HFFc6 (cell line): ENCODE results near the gene SRGAP3. TPM values are rescaled to one million over a fixed set of nuclear protein-coding genes. Genes with fewer than 3 reads are reported as not detected.

Source experiments
- DNase-seq: peaks from one replicate; pipeline ENCODE4 v3.0.0-alpha.2; 2018
- H3K27ac Mint-ChIP-seq: 2 replicates; pipeline ENCODE4 v1.8.0; 2020; ENCODE audit warnings: mild to moderate bottlenecking, mixed read lengths
- H3K27me3 Mint-ChIP-seq: 2 replicates; pipeline ENCODE4 v1.8.0; 2021; ENCODE audit warnings: mild to moderate bottlenecking, moderate library complexity, mixed read lengths; ENCODE audit not compliant: insufficient read depth
- H3K36me3 Mint-ChIP-seq: 2 replicates; pipeline ENCODE4 v1.8.0; 2021; ENCODE audit warnings: low read depth, mixed read lengths
- H3K4me1 Mint-ChIP-seq: 2 replicates; pipeline ENCODE4 v1.8.0; 2020; ENCODE audit warnings: low read depth, mixed read lengths
- H3K4me3 Mint-ChIP-seq: 2 replicates; pipeline ENCODE4 v1.8.0; 2020; ENCODE audit warnings: mild to moderate bottlenecking, moderate library complexity, mixed read lengths
- H3K9me3 Mint-ChIP-seq: 2 replicates; pipeline ENCODE4 v1.8.0; 2020; ENCODE audit warnings: mild to moderate bottlenecking, mixed read lengths
- total RNA-seq, 6 experiments: library from RNA; stranded (reverse); fragmentation: NEBNext Ultra II Directional; extraction: Animal tissue kit (Norgen Biotek cat#: 25700); gene quantifications; 2 replicates in 1 of 6; 3 replicates in 5 of 6; pipeline ENCODE4 v1.2.3, GENCODE V29; 2021
- TF ChIP-seq, protein P1 (sequence below): fragments of 200-600 bp; sonication (generic); IDR thresholded peaks from 2 replicates; pipeline ENCODE4 v1.5.0; 2021; ENCODE audit warnings: antibody characterized with exemption, mild to moderate bottlenecking

SRGAP3 gene
- total RNA-seq, 6 experiments from 2014 or later = 0.23 to 0.92 (median 0.77) TPM

DNA sequence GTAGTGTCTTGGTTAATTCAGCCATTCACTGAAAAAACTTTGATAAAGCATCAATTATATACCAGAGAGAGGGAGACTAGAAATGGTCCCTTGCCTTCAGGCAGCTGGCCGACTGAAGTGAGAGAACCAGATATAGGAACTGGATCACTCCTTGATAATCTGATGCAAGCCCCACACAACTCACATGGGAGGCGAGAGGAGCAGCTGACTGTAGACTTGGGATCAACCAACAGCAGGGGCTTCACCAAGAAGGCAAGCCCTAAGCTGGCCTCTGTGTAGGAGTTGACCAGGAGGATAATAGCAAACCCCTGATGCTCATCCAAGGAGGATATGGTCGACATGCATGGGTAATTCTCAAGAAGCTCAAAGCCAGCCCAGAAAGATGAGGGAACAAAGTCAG, 133.1 kb downstream of the SRGAP3 start:
- DNase-seq = no peak
- TF ChIP-seq, protein P1, sequence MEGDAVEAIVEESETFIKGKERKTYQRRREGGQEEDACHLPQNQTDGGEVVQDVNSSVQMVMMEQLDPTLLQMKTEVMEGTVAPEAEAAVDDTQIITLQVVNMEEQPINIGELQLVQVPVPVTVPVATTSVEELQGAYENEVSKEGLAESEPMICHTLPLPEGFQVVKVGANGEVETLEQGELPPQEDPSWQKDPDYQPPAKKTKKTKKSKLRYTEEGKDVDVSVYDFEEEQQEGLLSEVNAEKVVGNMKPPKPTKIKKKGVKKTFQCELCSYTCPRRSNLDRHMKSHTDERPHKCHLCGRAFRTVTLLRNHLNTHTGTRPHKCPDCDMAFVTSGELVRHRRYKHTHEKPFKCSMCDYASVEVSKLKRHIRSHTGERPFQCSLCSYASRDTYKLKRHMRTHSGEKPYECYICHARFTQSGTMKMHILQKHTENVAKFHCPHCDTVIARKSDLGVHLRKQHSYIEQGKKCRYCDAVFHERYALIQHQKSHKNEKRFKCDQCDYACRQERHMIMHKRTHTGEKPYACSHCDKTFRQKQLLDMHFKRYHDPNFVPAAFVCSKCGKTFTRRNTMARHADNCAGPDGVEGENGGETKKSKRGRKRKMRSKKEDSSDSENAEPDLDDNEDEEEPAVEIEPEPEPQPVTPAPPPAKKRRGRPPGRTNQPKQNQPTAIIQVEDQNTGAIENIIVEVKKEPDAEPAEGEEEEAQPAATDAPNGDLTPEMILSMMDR = no peak
- Mint-ChIP-seq H3K27me3 (peaks cover 51% of the 10 kb centered on the region), H3K4me3 (no peak overlapping the region), H3K4me1 (no peaks in the 10 kb centered on the region), H3K27ac (no peak overlapping the region), H3K9me3 (no peaks in the 10 kb centered on the region), H3K36me3 (no peaks in the 10 kb centered on the region)

DNA sequence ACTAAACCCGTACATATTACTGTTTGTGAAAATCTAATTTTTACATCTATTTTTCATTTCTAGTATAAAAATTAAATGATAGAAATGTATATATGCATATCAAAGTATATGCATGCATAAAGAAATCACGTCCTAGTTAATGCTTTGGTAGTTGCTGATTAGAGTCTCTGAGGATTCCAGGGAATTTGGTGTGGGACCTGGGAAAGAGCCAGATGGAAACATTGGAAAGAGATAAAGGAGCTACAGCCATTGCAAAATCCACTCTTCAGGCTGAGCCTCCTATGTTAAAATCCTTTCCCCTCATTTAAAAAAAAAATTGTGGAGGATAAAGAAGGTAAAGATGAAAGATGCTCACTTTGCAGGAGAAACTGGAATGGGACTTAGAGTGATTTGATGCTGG, 134.1 kb downstream of the SRGAP3 start:
- no peaks in the 10 kb centered on the region for H3K36me3 Mint-ChIP-seq
- DNase-seq = no peak
- no peaks in the 10 kb centered on the region for H3K9me3 Mint-ChIP-seq
- TF ChIP-seq, protein P1 = no peak
- no peaks in the 10 kb centered on the region for H3K4me1 Mint-ChIP-seq
- peaks cover 53% of the 10 kb centered on the region for H3K27me3 Mint-ChIP-seq
- H3K4me3 Mint-ChIP-seq = no peak overlapping the region
- no peak overlapping the region for H3K27ac Mint-ChIP-seq

DNA sequence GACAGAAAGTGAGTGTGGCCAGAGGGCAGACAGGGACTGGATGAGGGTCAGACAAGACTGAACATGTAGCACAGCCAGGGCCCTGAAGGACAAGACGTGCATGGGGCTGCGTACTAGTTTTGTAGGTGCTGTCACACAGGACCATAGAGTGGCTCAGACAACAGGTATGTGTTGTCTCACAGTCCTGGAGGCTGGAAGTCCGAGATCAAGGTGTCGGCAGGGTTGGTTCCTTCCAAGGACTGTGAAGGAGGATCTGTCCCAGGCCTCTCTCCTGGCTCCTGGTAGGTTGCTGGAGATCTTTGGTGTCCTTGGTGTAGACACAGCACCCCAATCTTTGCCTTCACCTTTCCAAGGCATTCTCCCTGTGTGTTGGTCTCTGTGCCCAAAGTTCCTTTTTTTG, 136.4 kb downstream of the SRGAP3 start:
- no peaks in the 10 kb centered on the region for H3K36me3 Mint-ChIP-seq
- no peak for DNase-seq
- H3K27me3 Mint-ChIP-seq = peaks cover 48% of the 10 kb centered on the region
- no peaks in the 10 kb centered on the region for H3K4me1 Mint-ChIP-seq
- no peak overlapping the region for H3K27ac Mint-ChIP-seq
- H3K9me3 Mint-ChIP-seq = no peaks in the 10 kb centered on the region
- H3K4me3 Mint-ChIP-seq = no peak overlapping the region
- TF ChIP-seq, protein P1 = no peak

DNA sequence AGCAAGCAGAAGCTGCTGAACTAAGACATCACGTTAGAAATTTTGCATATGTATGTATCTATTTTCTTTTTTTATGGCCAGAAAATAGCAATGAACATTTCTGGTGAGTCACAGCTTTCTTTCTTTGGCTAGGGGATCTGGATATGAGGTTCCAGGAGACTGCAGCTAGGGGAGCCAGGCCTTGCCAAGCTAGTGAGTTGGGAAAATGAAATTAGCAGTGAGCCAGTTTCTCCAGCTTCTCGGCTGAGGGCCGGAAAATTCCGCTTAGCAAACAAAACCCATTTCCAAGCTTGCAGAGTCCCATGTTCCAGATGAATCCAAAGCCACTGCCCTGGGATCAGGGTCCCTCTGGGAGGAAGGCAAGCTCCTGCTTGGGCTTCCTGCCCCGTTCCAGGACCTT, 137.6 kb downstream of the SRGAP3 start:
- TF ChIP-seq, protein P1 = no peak
- no peaks in the 10 kb centered on the region for H3K4me1 Mint-ChIP-seq
- no peaks in the 10 kb centered on the region for H3K9me3 Mint-ChIP-seq
- H3K27ac Mint-ChIP-seq = no peak overlapping the region
- no peak overlapping the region for H3K4me3 Mint-ChIP-seq
- no peaks in the 10 kb centered on the region for H3K36me3 Mint-ChIP-seq
- peak; percentile 7 for DNase-seq
- peaks cover 48% of the 10 kb centered on the region for H3K27me3 Mint-ChIP-seq

DNA sequence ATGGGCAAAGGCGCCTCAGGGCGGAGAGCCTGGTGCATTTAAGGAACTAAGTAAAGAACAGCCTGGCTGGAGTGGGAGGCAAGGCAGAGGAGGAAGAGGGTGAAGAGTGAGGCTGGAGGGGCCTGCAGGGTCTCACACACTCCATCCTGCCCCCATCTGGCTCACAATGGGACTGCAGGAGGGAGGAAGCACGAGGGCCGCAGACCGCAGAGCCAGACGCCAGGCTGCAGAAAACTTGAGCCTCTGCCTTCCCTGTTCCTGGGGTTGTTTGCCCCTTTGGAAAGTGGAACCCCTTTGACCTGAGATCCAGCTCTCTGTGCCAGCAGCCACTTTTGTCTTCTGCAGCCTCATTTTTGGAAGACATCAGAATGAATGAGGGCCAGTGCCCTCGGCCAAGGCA, 138.0 kb downstream of the SRGAP3 start:
- no peaks in the 10 kb centered on the region for H3K36me3 Mint-ChIP-seq
- TF ChIP-seq, protein P1 = no peak
- H3K4me3 Mint-ChIP-seq = no peak overlapping the region
- H3K9me3 Mint-ChIP-seq = no peaks in the 10 kb centered on the region
- H3K4me1 Mint-ChIP-seq = no peaks in the 10 kb centered on the region
- peaks cover 47% of the 10 kb centered on the region for H3K27me3 Mint-ChIP-seq
- no peak for DNase-seq
- no peak overlapping the region for H3K27ac Mint-ChIP-seq

DNA sequence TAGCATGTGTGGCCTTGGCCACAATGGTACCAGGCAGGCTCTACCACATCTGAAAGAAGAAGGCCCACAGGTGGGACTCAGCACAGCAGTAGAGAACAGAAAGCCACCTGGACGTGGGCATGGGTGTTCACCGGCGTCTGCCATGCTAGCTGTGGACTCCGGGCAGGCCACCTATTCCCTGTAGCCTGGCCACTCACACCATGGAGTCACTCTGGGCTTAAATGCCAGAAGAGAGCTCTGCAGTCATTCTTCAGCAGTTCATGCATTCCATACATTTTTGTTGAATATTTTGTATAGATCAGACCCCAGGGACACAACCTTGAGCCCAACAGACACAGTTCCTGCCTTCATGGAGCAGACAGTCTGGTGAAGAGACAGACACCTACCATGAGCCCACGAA, 138.6 kb downstream of the SRGAP3 start:
- Mint-ChIP-seq H3K27me3 (peaks cover 44% of the 10 kb centered on the region), H3K9me3 (no peaks in the 10 kb centered on the region), H3K36me3 (no peaks in the 10 kb centered on the region), H3K4me1 (no peaks in the 10 kb centered on the region), H3K27ac (no peak overlapping the region), H3K4me3 (no peak overlapping the region)
- DNase-seq = no peak
- TF ChIP-seq, protein P1 = no peak
